Amniotic stem cell (primary cell): ENCODE data around the gene ZNF766.
A peak's percentile ranks its signal among the peaks of the same experiment; 100 is the strongest.
"Not testable (repeated sequence)": the region's sequence is repeated elsewhere in the genome, so short reads cannot be mapped to it uniquely, and the experiment has no call there.

Experiments used
- DNase-seq: peaks from one replicate; lab custom pipeline; 2025; lab: John Stamatoyannopoulos, UW

Gene ZNF766

DNA sequence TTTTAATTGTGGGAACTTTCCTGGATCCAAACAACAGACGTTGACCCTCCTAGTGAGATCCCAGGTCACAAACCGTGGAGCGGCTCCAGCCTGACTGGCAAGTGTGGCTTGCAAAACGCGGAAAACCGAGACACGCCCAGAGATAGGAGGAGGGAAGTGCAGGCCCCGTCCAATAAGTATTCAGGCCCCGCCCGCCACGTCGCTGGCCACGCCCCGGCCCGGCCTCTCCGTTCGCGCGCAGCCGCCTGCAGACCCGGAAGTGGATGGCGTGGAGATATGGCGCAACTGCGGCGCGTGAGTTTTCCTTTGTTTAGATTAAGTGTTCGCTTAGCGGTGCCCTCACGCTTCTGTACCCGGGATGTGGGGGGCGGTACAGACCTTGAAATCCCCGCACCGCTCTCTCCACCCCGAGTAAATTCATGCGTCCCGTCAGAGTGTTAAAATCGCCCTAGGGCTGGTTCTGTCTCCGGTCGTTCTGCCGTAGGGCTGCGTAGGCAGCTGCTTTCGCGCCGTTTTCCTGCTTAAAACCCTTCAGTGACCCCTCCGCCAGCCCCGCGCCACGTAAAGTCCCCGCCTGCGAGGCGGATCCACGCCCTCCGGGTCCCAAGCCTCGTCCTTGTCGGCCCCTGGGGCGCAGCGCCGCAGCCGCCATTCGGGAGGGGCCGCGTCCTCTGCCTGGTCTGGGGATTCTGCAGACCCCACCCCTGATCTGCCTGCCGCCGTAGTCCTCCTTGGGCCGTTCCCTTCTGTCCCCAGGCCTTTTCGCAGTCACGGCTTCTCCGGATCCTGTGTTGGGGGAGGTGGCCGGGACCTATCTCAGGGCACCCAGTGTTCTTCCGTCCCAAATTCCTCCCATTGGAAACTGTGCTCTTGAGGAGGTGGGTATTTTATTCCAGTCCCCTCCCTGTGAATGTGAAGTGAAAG is at the start of gene ZNF766:
TSS of gene ZNF766 (plus strand) at position 250 of the 924 bp plus-strand sequence. CDS start at position 277, 27 bp downstream.
- peak; percentile 84 for DNase-seq

DNA sequence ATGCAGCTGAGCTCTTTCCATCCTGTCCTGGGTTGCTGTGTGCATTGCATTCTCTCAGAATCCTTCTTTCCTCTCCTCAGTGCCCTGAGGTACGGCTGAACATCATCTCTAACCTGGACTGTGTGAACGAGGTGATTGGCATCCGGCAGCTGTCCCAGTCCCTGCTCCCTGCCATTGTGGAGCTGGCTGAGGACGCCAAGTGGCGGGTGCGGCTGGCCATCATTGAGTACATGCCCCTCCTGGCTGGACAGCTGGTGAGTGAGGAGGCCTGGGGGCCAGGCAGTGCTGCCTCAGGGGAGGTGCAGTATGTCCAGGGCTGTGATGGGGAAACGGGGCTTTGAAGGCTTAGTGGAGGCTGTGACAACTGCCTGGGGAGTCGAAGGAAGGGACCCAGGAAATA is 49.8 kb upstream of the ZNF766 start:
- no peak for DNase-seq

DNA sequence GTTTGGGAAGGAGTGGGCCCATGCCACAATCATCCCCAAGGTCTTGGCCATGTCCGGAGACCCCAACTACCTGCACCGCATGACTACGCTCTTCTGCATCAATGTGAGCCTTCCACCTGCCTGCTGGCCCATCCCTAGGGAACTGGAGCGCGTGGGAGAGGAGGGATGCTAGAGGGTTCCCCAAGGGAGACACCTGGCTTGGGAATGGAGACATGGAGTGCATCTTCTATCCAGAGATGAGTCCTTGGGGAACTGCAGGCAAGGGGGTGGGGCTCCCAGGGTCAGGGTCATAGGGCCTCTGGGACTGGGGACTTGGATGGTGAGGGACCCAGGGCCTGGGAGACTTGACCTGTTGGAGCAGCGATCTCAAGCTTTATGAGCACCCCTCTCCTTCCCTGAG is 48.4 kb upstream of the ZNF766 start:
- DNase-seq: no peak

DNA sequence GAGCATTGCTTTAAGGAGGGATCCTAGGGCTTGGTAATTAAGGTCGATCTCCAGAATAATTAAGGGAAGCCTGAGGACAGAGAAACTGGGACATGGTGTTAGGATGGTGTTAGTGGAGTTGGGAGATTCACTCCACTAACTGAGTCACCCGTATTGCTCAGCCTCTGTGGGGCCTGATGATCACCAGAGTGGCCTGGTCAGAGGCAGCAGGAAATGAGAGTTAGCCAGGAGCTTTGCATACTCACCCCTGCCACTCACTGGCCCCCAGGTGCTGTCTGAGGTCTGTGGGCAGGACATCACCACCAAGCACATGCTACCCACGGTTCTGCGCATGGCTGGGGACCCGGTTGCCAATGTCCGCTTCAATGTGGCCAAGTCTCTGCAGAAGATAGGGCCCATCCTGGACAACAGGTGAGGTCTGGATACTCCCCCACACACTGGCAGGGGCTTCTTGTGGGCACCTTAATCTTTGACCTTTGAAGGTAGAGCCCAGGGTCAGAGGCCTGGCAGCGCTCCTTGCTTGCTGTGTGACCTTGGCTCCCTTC is 47.5 kb upstream of the ZNF766 start:
- no peak for DNase-seq

- no peak for DNase-seq
Measured at GRCh38 chr19:52224211-52224610, 45.2 kb upstream of the ZNF766 start.

DNA sequence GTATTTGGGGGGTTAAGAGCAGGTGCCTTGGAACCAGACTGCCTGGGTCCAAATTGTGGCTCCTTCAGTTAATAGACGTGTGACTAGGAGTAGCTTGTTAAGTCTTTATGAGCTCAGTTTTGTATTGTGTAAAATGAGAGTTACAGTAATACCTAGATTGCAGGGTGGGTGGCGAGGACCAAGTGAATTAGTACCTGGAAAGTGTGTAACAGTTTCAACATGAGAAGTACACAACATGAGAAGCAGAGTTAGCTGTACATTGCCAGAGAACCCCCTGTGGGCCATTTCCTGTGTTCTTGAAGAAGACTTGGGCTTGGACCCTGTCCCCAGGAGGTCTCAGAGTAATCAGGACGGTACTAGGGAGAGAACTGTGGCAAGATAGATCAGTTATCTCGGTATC is 42.7 kb upstream of the ZNF766 start:
- DNase-seq: no peak

DNA sequence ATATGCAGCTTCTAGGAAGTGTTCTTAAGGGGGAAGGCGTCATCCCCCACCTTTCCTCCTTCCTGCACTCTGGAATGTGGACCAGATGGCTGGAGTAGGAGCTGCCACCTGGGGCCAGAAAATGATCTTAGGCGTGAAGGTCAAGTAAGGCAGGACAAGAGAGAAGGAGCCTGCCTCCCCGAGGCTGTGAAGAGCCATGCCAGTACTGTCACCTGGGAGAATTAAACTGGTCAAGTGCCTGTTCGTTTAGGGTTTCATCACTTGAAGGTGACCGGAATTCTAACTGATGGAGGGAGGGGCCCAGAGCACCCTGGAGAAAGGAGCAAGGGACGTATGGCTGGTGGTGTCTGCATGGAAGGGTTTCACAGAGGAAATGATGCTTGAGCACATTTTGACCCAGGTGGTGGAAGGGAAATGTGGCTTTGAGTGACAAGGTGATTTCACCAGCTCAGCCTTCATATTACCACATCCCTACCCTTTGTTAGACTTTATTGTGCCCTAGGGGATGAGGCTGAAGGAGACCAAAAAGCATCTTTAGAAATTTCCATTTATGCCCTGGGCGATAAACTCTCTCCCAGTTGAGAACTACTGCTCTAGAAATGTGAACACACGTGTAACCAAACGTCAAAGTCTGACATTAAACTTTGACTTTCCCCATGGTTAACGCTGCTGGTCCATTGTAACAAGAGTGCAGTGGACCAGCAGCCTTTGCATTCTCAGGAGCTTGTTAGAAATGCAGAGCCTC is 42.0 kb upstream of the ZNF766 start:
- DNase-seq: no peak

GRCh38 chr19:52227980-52228379 is 41.4 kb upstream of the ZNF766 start:
- no peak for DNase-seq

DNA sequence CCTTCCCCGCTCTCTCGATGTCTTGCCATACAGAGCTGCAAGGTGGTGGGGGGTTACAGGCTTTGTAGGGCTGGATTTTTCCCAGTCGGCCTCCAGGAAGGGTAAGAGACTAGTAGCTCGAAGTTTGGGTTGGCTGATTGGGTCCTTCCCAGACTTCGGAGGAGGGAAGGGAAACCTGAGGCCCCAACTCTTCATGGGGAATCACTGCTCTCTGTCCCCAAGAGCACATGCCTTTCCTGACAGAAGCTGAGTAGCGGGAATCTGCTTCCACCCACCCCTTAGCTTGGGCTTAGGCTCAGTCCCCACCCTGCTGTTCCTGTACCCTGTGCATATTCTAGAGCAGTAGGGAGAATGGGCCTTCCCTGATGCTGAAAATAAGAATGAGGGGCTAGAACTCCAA is 39.9 kb upstream of the ZNF766 start:
- no peak for DNase-seq

GRCh38 chr19:52230685-52231084 is 38.7 kb upstream of the ZNF766 start:
- no peak for DNase-seq

DNA sequence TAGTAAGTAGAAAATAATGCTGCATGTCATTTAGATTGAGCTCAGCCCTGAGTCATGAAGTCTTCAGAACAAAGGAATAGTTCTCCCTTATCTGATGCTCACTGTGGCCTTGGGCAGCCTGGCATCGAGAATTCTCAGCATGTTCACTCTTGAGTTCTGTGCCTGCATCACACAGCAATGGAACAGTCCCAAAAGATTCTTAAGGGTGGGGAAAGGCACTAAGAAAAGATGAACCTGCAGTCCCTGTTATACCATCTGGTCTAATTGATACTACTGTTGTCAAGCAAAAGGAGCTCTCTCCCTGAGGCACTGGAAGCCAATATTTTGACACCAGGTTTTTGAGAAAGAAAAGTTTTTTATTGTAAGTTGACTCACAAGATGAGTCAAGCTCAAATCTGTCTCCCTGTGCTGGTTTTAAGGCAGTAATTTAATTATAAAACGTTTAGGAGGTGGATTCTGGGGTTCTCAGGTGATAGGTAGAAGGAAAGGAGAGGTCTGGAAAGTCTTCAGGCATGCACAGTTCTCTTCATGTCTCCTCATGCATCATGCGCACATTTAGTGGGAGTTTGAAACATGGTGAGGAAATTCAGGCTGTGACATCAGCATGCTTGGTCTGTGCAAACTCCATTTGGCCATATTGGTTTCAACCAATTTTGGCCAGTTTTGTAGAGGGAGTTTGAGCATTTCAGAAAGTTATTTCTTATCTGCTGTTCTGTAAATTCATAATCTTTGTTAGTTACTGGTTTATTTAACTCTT is 38.1 kb upstream of the ZNF766 start:
- no peak for DNase-seq

DNA sequence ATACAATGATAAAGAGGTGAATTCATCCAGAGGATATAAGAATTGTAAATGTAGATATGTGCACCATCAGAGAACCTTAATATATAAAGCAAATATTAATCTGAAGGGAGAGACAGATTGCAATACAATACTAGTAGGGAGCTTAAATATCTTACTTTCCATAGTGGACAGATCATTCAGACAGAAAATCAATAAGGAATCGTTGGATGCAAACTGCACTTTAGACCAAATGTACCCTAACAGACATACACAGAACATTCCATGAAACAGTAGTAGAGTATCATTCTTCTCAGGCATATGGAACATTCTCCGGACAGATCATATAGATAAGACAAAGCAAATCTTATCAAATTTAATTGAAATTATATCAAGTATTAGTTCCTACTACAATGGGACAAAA is 35.0 kb upstream of the ZNF766 start:
- no peak for DNase-seq

DNA sequence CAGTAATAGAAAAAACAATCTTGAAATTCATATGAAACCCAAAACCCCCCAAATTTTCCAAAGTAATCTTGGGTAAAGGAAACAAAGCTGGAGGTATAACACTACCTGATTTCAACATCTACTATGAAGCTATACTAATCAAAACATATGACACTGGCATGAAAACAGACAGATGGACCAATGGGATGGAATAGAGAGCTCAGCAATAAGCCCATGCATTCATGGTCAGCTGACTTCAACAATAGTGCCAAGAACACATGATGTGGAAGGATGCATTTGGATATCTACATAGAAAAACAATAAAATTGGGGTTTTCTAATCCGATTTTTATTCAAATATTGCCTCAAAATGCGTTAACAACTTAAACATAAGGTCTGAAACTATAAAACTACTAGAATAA is 32.2 kb upstream of the ZNF766 start:
- no peak for DNase-seq

- DNase-seq: peak; percentile 8
Measured at GRCh38 chr19:52237771-52238400, 31.5 kb upstream of the ZNF766 start.

GRCh38 chr19:52244021-52244420 is 25.4 kb upstream of the ZNF766 start:
- no peak for DNase-seq

DNA sequence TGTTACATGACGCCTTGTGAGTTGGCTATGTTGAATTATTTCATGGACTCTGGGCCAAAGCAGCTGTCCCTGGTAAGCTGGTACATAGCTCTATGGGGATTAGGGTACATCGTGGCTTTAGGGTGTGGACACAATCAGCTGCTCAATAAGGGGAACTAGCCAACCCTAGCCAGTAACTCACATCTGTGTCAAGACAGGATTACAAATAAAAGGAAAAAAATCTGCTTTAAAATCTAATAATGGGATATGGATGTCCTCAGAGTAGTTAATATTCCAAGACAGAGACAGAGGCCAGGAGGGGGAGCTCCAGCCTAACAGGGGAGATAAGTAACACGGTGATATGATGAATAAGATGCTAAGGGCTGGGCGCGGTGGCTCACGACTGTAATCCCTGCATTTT is 21.1 kb upstream of the ZNF766 start:
- peak; percentile 5 for DNase-seq

- no peak for DNase-seq
Measured at GRCh38 chr19:52258426-52258825, 11.0 kb upstream of the ZNF766 start.

DNA sequence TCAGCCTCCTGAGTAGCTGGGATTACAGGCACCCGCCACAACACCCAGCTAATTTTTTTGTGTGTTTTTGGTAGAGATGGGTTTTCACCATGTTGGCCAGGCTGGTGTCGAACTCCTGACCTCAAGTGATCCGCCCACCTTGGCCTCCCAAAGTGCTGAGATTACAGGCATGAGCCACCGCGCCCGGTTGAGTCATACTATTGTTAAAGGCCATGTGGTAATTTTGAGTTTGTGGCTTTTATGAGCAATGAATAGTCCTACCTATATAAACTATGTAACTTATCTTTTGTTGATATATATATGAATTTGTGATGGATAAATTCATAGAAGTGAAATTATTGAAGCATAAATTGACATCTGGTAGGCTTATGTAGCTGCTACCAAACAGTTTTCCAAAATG is 3.8 kb upstream of the ZNF766 start:
- DNase-seq: not testable (repeated sequence)

GRCh38 chr19:52270266-52270885 is 989 bp downstream of the ZNF766 start:
- no peak for DNase-seq

DNA sequence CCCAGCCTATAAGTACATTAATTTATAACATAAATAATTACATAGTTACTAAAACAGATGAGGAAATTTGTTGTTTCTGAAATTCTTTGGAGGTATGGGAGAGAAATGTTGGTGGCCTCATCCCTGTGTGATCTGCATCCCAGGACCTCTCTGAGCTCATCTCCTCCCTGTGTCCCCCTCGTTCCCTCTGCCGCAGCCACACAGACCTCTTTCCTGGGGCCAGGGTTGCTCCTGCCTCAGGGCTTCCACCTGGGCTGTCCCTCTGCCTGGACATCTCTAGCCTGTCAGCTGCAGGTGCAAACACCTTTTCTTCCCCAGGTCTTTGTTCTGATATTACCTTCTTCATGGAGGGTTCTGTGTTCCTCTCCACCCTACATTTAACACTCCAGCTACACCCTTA is 3.9 kb downstream of the ZNF766 start:
- no peak for DNase-seq

- no peak for DNase-seq
Measured at GRCh38 chr19:52274191-52274590, 4.8 kb downstream of the ZNF766 start.
